RWPE1 (cell line): ENCODE measurements around the gene UBE2R2.
A peak's percentile ranks its signal among the peaks of the same experiment; 100 is the strongest.
"Not testable (repeated sequence)": the region's sequence is repeated elsewhere in the genome, so short reads cannot be mapped to it uniquely, and the experiment has no call there.

ENCODE experiments used
- CTCF ChIA-PET: fragments of 350-600 bp; sonication (Branson Sonifier 250); formaldehyde crosslinking; extraction: SDS; loops from one replicate; lab custom pipeline; 2021; lab: Yijun Ruan, JAX
- POLR2A ChIA-PET: fragments of 400-600 bp; formaldehyde crosslinking; extraction: SDS; loops from one replicate; lab custom pipeline; 2020; ENCODE audit warnings: antibody characterized with exemption; ENCODE audit not compliant: low non-redundant PET; lab: Yijun Ruan, JAX
- DNase-seq: peaks from one replicate; pipeline ENCODE4 v3.0.0; 2012; ENCODE audit warnings: low spot score
- H3K27ac ChIP-seq: fragments of 450-650 bp; 2 replicates; pipeline ENCODE4 v1.5.1; 2017
- CTCF ChIP-seq: fragments of 450-650 bp; conservative IDR thresholded peaks from 2 replicates; pipeline ENCODE4 v1.5.1; 2017; ENCODE audit warnings: low read depth, mild to moderate bottlenecking

UBE2R2 gene

DNA sequence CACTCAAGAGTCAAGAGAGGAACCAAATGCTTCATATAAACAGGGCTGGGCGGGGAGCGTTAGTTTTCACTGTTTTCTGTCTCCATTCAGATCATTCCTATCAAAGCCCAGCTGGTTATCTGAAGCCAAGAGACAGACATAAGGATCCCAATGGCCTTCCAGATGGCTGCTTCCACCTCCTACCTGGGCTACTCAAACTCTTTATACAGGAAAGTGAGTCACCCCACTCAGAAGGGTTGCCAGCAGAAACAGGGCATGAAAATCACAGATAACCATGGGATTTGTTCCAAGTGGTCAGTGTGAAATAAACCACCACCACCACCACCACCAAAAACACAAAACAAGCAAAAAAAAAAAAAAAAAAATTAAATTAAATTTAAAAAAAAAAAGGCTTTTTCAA, 16.1 kb upstream of the UBE2R2 start:
- POLR2A ChIA-PET: no interaction called here
- H3K27ac ChIP-seq: peak overlapping the region; percentile 10; the same call in 1 of the 2 replicates
- CTCF ChIA-PET: interaction anchor here (0.7 kb wide), 1 partner anchor 84 kb away, joined by 4 read pairs; no protein-coding TSS in a partner anchor
- TF ChIP-seq CTCF: no peak
- no peak for DNase-seq

GRCh38 chr9:33801943-33802500, 14.9 kb upstream of the UBE2R2 start:
- DNase-seq, H3K27ac ChIP-seq, POLR2A ChIA-PET: not testable (repeated sequence)
- CTCF ChIA-PET: interaction anchor here (1.0 kb wide), 1 partner anchor 12 kb away, joined by 3 read pairs; no protein-coding TSS in a partner anchor

GRCh38 chr9:33804196-33804595, 12.8 kb upstream of the UBE2R2 start:
- DNase-seq, POLR2A ChIA-PET, CTCF ChIA-PET, H3K27ac ChIP-seq: not testable (repeated sequence)

- H3K27ac ChIP-seq, POLR2A ChIA-PET, DNase-seq, CTCF ChIA-PET: not testable (repeated sequence)
Observed at GRCh38 chr9:33807156-33807555, 9.8 kb upstream of the UBE2R2 start.

- CTCF ChIA-PET: interaction anchor here (0.7 kb wide), 1 partner anchor 11 kb away, joined by 6 read pairs; no protein-coding TSS in a partner anchor
- POLR2A ChIA-PET, H3K27ac ChIP-seq, DNase-seq: not testable (repeated sequence)
Observed at GRCh38 chr9:33808979-33809322, 8.0 kb upstream of the UBE2R2 start.

DNA sequence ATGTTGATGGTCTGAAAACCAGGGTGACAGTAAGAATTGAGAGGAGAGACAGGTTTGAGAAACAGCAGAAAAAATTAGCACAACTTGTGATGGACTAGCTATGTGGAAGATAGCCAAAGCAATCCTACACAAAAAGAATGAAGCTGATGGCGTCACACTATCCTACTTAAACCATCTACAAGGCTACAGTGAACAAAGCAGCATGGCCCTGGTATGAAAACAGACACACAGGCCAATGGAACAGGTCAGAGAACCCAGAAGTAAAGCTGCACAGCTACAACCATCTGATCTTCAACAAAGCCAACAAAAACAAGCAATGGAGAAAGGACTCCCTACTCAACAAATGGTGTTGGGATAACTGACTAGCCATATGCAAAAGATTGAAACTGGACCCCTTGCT, 7.5 kb upstream of the UBE2R2 start:
- ChIA-PET POLR2A (no interaction called here), CTCF (interaction anchor here (0.6 kb wide), 1 partner anchor 66 kb away, joined by 3 read pairs; no protein-coding TSS in a partner anchor)
- DNase-seq: no peak
- H3K27ac ChIP-seq: no peak overlapping the region
- no peak for TF ChIP-seq CTCF

DNA sequence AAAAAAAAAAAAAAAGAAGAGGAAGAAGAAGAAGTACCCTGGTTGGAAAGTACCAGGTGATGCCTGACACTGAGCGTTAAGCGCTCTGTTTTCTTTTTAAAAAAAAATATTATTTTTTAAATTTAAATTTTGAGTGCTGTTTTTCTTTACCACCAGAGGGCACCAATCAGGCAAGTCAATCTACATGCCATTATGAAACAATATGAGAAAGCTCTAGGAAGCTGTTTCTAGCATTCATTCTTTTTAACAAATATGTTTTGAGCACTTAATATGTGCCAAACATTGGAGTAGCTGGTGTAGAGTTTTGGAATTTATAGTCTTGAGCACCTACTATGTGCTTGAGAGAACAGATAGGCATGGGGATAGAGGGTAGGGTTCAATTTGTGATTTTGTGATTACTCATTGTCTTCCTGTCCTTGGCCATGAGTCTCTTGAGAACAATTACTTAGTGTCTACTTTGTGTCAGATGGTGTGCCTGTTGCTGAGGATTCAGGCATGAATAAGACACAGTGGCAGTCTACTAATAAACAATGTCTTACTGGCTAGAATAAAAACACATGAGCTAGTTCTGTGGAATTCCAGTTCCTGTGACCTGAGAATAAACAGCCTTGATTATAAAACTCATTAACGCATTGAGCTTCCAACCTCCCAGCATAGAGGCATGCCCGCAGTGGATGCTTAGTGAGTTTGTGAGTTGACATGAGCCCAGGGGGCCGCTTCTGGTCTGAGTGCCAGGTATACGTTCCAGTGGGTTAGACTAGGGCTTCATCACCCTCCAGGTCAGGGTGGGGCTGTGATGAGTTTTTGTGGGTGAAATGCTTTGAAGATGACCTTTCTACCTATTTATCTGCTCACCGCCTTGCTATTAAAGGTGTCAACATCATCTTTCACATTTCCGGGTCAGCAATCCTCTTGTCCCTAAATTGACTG, 3.0 kb upstream of the UBE2R2 start:
- peak overlapping the region; percentile 36 for H3K27ac ChIP-seq
- POLR2A ChIA-PET: interaction anchor here (0.7 kb wide), 1 partner anchor 38 kb away, joined by 4 read pairs; no protein-coding TSS in a partner anchor
- peak; percentile 48 for DNase-seq
- CTCF ChIA-PET: interaction anchor here (0.6 to 2.0 kb wide), 16 partner anchors 11 to 756 kb away, joined by 3 to 13 read pairs (median 4); no protein-coding TSS in a partner anchor
- peak; percentile 85 for TF ChIP-seq CTCF

DNA sequence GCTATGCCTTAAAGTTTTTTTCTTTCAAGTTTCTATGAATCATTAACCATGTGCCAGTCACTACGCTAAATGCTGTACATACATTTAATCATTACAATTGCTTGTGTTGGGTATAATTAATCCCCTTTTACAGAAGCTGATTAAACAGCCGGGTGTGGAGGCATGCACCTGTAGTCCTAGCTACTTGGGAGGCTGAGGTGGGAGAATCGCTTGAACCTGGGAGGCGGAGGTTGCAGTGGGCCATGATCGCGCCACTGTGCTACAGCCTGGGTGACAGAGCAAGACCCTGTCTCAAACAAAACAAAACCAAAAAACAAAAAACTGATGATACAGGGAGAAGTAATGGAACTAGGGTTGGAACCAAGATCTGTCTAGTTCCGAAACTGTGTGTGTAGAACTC, 1.2 kb upstream of the UBE2R2 start:
- no peak for DNase-seq
- ChIA-PET CTCF (interaction anchor here (0.5 to 1.6 kb wide), 3 partner anchors 11 to 78 kb away, joined by 4 to 7 read pairs (median 4); no protein-coding TSS in a partner anchor), POLR2A (interaction anchor here (0.9 kb wide), 1 partner anchor 17 kb away, joined by 3 read pairs; no protein-coding TSS in a partner anchor)
- peak overlapping the region; percentile 95 for H3K27ac ChIP-seq
- no peak for TF ChIP-seq CTCF
